HepG2 (cell line): Measurements from ENCODE around the gene VPS9D1. TPM values are rescaled to one million over a fixed set of nuclear protein-coding genes. Genes with fewer than 3 reads are reported as not detected.

ENCODE experiments used
- KIAA2018 ChIP-seq: sonication (generic); formaldehyde crosslinking; IDR thresholded peaks from 2 replicates; pipeline ENCODE4 v1.5.0; 2020; ENCODE audit warnings: mild to moderate bottlenecking, missing genetic modification reagents, borderline replicate concordance
- MEIS2 ChIP-seq: sonication (generic); formaldehyde crosslinking; IDR thresholded peaks from 2 replicates; pipeline ENCODE4 v1.9.0; 2021; ENCODE audit warnings: mild to moderate bottlenecking, missing genetic modification reagents
- POGZ ChIP-seq: sonication (generic); formaldehyde crosslinking; IDR thresholded peaks from 2 replicates; pipeline ENCODE4 v1.4.0; 2020; ENCODE audit warnings: mild to moderate bottlenecking, missing genetic modification reagents
- POLR2AphosphoS5 ChIP-seq: IDR thresholded peaks from 2 replicates; pipeline ENCODE4 v1.6.1; 2012; ENCODE audit warnings: low read depth, low read length
- RCOR2 ChIP-seq: IDR thresholded peaks from 2 replicates; pipeline ENCODE4 v1.6.1; 2016; ENCODE audit warnings: missing biosample characterization, missing genetic modification reagents
- SOX6 ChIP-seq, 2 experiments: fragments of 450-650 bp in 1 of 2; sonication (generic) in 1 of 2; formaldehyde crosslinking in 1 of 2; IDR thresholded peaks; 2 replicates each; pipeline versions ENCODE4 v1.4.0 to v1.6.1; 2017 to 2020; ENCODE audit warnings: antibody characterized with exemption in 1 of 2, mild to moderate bottlenecking in 1 of 2, missing genetic modification reagents in 1 of 2
- SP2 ChIP-seq: sonication (generic); formaldehyde crosslinking; IDR thresholded peaks from 2 replicates; pipeline ENCODE4 v1.5.1; 2020; ENCODE audit warnings: mild to moderate bottlenecking, missing genetic modification reagents
- TMF1 ChIP-seq: sonication (generic); formaldehyde crosslinking; IDR thresholded peaks from 2 replicates; pipeline ENCODE4 v1.8.1; 2022; ENCODE audit warnings: low read depth, missing genetic modification reagents
- ZC3H13 ChIP-seq: sonication (generic); formaldehyde crosslinking; IDR thresholded peaks from 2 replicates; pipeline ENCODE4 v1.8.1; 2023; ENCODE audit warnings: mild to moderate bottlenecking, missing genetic modification reagents, moderate library complexity
- ZFX ChIP-seq: sonication (generic); formaldehyde crosslinking; IDR thresholded peaks from 2 replicates; pipeline ENCODE4 v1.4.0; 2020; ENCODE audit warnings: mild to moderate bottlenecking, low read depth, missing genetic modification reagents, moderate library complexity
- ZNF44 ChIP-seq: sonication (generic); formaldehyde crosslinking; IDR thresholded peaks from 2 replicates; pipeline ENCODE4 v1.5.1; 2020; ENCODE audit warnings: mild to moderate bottlenecking, missing genetic modification reagents
- ZNF609 ChIP-seq: sonication (generic); formaldehyde crosslinking; IDR thresholded peaks from 2 replicates; pipeline ENCODE4 v1.4.0; 2020; ENCODE audit warnings: mild to moderate bottlenecking, missing genetic modification reagents, borderline replicate concordance
- ZSCAN30 ChIP-seq: sonication (generic); formaldehyde crosslinking; IDR thresholded peaks from 2 replicates; pipeline ENCODE4 v1.5.0; 2020; ENCODE audit warnings: mild to moderate bottlenecking, missing genetic modification reagents
- polyA plus RNA-seq, 8 experiments: library from polyadenylated mRNA; depleted of rRNA in 3 of 8; stranded (reverse) in 7 of 8; unstranded in 1 of 8; fragments of >200 nt; fragmentation: Illumina TruSeq in 4 of 8; extraction: Trizol in 4 of 8; gene quantifications; 2 replicates each; pipeline versions ENCODE4 v1.2.1 to v1.2.3, GENCODE V29; 2011 to 2016; ENCODE audit warnings: low read depth in 4 of 8, missing spikeins in 1 of 8, mixed read lengths in 1 of 8; ENCODE audit not compliant: insufficient read depth in 1 of 8
- total RNA-seq, 5 experiments: library from RNA; depleted of rRNA; stranded (reverse); fragments of >200 nt; fragmentation: Illumina TruSeq; extraction: Trizol; gene quantifications; 2 replicates each; pipeline ENCODE4 v1.2.3, GENCODE V29; 2016; ENCODE audit warnings: low read depth in 1 of 5

The VPS9D1 gene
- total and polyA plus RNA-seq, 2 of the 13 experiments (the other 11 are each of a cell fraction or from before 2014, with no cell fraction given) = 10.1 to 13.2 TPM

GRCh38 chr16:89693931-89694783 is 26.5 kb downstream of the VPS9D1 start (continued):
- TF ChIP-seq SOX6 (IDR thresholded peaks at IDR 0.05) = no peak
- TF ChIP-seq SOX6 (CRISPR knock-in tag; IDR thresholded peaks at IDR 0.05) = peak; percentile 67
- TF ChIP-seq ZC3H13 = no peak
- TF ChIP-seq ZNF609 (CRISPR knock-in tag) = peak; percentile 85
- no peak for TF ChIP-seq ZNF44
- no peak for TF ChIP-seq POGZ (CRISPR knock-in tag)
- no peak for TF ChIP-seq POLR2AphosphoS5
- TF ChIP-seq KIAA2018 = no peak; the same call in 1 of the 2 replicates
- no peak for TF ChIP-seq ZSCAN30 (CRISPR knock-in tag)
- no peak for TF ChIP-seq RCOR2 (CRISPR knock-in tag)
- no peak for TF ChIP-seq TMF1
- peak; percentile 78; the same call in 1 of the 2 replicates for TF ChIP-seq MEIS2 (CRISPR knock-in tag)
- TF ChIP-seq ZFX (CRISPR knock-in tag) = peak; percentile 58
- TF ChIP-seq SP2 (CRISPR knock-in tag) = peak; percentile 30; the same call in 1 of the 2 replicates
